GM19043 (cell line): ENCODE data around the gene RABGAP1L.
"Not testable (repeated sequence)": the region's sequence is repeated elsewhere in the genome, so short reads cannot be mapped to it uniquely, and the experiment has no call there.

Source experiments
- ATAC-seq: cut with Tn5 transposase; IDR thresholded peaks from one replicate; pipeline ENCODE4 v1.9.1; 2021; ENCODE audit warnings: low read depth; ENCODE audit not compliant: unreplicated experiment

Gene RABGAP1L

DNA sequence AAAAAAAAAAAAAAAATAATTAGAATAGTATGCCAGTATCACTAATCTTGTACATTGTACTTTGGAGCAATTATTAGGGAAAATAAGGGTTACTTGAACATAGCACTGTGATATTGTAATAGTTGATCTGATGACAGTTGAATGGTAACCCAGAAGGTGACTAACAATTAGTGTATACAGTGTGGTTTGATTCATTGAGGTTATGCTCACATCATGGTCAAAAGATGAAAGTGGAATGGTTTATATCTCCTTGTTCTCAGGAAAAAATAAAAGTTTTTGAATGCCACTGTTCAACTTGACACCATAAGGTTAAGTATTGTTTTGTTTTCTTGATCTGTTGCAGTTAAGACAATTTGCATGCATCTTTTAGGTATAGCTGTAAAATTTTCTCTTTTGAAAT lies 375.5 kb downstream of the RABGAP1L start:
- ATAC-seq = no peak

DNA sequence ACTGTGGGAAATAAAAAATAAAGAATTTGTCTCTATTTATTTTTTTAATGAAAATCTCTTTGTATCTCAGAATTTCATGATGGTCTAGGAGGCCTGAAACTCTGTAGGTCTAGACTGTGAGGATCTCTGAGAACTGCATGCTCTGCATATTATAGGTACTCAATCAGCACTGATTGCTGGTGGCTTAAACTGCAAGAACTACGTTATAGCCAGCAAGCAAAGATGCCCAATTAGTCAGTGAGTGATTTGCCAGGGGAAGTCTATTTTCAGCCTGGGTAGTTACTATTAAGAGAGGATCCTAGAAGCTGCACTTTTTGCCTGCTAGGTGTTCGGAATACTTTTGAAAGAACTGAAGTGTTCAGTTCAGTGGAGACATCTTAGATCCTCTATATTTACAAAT lies 375.9 kb downstream of the RABGAP1L start:
- no peak for ATAC-seq

DNA sequence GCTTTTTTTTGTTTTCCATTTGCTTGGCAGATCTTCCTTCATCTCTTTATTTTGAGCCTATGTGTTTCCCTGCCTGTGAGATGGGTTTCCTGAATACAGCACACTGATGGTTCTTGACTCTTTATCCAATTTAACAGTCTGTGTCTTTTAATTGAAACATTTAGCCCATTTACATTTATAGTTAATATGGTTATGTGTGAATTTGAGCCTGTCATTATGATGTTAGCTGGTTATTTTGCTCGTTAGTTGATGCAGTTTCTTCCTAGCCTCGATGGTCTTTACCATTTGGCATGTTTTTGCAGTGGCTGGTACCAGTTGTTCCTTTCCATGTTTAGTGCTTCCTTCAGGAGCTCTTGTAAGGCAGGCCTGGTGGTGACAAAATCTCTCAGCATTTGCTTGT lies 384.1 kb downstream of the RABGAP1L start:
- ATAC-seq = not testable (repeated sequence)

DNA sequence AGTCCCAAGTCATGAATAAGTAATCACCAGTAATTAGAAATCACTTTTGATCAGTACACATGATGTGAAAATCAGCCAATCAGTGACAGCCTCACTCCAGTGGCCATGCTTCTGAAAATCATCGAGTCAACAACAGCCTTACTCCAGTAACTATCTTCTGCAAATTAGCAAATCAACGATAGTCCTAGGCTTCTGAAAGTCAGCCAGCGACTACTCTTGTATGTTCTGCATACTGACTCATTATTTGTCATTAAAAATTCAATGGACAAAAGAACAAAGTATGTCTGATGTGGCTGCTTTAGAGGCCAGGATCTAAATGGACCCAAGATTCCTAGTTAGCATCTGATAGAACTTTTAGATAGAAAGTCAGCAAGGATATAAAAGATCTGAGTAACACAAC lies 391.0 kb downstream of the RABGAP1L start:
- no peak for ATAC-seq

DNA sequence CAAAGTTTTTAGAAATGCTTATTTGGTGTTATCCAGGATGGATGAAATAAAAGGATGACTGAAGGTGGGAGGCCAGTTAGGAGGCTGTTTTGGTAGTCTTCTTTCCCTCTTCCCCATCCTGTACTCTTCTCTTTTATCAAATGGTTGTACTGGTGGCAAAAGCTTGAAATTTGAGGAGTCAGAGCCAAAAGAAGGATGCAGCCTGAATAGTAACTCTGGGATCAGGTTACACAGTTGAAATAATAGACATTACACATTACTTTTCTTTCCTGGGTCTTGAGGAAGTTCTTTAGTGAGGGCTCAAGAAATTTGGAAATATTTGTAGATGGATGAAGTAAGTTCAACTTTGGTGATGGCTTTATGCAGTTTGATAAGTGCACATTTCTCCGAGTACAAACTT lies 397.1 kb downstream of the RABGAP1L start:
- no peak for ATAC-seq

DNA sequence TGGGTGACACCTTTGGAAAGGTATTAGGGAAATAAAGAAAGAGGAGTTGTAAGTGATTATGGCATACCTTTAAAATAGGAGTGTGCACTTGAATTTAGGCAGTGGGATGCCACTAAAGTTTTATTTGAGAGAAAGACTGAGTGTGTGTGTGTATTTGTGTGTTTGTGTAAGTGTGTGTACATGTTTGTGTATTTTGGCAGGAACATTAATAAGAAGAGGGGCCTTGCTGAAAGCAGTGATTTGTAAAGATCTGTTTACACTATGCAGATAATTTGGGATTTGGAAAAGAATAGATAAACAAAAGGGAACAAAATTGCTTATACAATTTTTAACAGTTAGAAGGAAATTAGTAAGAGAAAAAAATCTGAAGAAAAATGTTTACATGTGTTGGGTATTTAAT lies 409.2 kb downstream of the RABGAP1L start:
- ATAC-seq = no peak

DNA sequence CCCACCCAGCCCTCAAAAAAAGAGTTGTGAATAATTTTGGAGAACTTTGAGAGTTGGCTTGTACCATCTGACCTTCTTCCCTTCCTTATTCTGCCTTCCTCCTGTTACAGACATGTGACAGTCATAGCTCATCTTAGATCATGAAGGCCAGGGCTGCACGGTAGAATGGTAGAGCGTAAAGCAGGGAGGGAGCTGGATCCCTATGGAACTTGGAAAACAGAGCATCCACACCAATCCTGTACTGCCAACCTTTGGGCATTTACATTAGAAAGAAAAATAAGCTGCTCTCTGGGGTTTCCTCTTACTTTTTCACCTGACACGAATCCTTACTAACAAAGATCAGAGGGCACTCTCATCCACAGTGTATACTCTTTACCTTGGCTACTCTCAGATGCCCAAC lies 409.9 kb downstream of the RABGAP1L start:
- no peak for ATAC-seq

DNA sequence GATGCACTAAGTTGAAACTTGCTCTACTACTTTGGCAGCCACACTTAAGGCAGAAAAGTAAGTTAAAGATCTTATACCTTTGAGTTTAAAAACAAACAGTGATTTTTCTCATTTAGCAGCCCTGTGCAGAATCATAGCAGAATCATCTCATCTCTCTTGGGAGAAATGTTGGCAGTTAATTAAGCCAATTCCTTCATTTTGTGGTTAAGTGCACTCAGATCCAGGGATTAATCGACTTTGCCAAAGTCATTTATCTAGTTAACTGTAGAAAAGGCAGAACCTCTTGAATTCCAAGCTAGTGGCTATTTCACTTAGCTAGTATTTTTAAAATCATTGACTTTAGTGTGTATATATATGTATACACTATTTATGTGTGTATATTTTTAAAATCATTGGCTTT lies 413.5 kb downstream of the RABGAP1L start:
- ATAC-seq = no peak

DNA sequence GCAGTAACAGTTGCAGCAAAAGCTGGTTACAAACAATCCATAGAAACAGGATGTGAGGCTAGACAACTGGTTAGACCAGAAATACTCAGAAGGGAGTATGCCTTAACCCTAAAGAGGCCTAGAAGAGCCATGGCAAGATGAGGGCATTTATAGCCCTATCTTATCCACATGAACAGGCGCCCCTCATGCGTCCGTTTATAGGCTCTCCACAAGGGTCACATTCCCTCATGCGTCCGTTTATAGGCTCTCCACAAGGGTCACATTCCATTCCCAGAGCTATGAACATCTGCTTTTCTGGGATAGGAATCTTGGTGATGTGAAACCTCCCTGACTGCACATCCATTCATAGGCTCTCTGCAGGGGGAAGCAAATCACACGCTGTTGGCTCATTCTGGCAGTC lies 416.8 kb downstream of the RABGAP1L start:
- ATAC-seq = not testable (repeated sequence)

DNA sequence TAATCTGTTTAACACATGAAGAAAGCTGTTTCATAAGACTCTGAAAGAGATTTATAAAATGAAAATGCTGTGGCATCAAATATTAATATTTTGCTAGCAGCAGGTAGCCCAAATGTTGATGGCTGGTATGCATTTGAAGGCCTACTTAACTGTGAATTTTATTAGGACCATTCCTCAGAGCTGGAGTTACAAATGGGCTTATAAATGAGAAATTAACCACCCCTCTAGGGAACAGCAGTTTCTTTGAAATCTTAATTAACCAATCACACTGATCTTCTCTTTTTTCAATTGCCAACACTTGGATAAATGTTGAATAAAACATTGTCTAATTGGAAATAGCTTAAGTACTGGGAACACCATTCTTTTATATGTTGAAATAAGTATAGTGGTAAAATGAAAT lies 418.4 kb downstream of the RABGAP1L start:
- no peak for ATAC-seq

DNA sequence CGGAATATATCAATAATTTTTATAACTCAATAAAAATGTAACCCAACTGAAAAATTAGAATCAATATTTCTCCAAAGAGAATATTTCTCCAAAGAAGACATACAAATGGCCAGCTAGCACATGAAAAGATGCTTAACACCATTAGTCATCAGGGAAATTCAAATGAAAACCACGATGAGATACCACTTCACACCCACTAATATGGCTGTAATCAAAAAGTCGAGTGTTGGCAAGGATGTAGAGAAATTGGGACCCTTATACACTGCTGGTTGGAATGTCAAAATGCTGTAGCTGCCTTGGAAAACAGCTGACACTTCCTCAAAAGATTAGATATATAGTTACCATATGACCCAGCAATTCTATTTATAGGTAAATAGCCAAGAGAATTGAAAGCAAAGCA lies 421.5 kb downstream of the RABGAP1L start:
- no peak for ATAC-seq

DNA sequence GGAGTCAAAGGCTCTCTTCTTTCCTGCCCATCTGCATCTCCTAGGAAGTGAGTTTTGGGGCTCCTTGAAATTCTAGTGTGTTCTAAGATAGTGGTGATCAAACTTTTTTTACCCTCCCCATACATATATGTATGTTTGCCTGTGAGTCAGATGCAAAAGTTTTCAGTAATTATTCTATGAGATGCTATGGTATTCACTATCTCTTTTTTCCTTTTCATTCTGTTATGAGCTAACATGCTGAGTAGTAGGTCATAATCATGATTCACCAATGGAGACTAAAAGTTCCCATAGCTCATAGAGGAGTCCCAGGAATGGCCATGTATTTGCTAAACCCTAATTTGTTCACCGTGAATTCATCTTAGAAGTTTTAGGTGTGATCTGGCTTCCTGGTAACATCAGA lies 424.0 kb downstream of the RABGAP1L start:
- no peak for ATAC-seq

DNA sequence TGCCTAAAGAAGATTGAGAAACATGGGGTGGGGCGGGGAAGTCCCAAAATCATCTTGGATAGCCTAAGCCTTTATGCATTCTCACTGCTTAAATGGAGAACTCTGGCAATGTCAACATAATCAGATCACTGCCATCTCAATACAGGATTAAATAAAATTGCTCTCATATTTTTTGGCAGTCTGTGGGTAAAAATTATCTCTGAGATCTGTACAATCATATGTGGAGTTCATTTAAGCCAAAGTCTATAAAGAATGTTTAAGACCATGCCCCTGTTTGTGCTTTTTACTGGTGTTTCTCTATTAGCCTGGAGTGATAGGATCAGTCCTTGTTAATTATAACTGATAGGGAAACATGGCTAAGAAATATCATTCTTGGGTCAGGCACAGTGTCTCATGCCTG lies 424.8 kb downstream of the RABGAP1L start:
- ATAC-seq = no peak

DNA sequence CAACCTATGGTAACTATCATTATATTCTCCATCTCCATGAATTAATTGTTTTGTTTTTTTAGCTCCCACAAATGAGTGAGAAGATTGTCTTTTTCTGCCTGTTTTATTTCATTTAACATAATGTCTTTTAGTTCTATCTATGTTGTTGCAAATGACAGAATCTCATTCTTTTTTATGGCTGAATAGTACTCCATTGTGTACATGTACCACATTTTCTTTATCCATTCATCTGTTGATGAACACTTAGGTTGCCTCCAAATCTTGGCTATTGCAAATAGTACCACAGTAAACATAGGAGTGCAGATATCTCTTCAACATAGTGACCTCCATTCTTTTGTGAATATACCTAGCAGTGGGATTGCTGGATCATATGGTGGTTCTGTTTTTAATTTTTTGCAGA lies 429.3 kb downstream of the RABGAP1L start:
- ATAC-seq = not testable (repeated sequence)

DNA sequence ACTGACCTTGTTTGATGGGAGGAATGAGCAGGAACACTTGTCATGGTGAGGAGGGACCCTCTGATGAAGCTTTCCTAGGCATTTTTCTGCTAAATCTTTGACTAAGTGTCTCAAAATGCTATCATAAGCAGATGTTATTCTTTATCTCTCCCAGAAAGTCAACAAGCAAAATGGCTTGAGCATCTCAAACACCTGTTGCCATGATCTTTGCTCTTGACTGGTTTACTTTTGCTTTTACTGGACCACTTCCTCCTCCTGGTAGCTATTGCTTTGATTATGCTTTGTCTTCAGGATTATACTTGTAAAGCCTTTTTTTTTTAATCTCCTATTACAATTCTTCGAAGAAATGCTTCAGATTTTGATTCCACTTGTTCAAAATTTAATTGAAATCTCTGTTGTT lies 445.9 kb downstream of the RABGAP1L start:
- no peak for ATAC-seq

DNA sequence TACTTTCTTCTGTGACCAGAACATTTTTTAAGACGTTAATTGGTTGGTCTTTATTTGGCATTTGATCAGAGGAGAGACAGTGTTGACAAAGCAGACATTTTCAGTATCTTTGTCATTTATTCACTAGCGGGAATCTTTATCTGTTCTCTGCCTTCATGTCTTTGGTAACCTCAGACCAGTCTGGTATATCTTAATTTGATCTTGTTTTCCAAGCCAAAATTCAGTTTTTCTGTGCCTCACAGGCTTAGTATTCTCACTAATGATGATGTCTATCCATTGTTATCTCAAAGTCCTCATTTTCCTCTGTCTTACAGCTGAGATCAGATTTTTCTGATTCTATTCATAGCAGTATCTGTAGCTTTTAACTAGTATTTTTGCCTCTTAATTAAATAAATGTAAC lies 447.2 kb downstream of the RABGAP1L start:
- ATAC-seq = no peak

DNA sequence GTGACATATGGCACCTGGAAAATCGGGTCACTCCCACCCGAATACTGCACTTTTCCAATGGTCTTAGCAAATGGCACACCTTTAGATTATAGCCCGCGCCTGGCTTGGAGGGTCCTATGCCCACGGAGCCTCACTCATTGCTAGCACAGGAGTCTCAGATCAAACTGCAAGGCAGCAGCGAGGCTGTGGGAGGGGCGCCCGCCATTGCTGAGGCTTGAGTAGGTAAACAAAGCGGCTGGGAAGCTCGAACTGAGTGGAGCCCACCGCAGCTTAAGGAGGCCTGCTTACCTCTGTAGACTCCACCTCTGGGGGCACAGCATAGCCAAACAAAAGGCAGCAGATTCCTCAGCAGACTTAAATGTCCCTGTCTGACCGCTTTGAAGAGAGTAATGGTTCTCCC lies 458.6 kb downstream of the RABGAP1L start:
- not testable (repeated sequence) for ATAC-seq

DNA sequence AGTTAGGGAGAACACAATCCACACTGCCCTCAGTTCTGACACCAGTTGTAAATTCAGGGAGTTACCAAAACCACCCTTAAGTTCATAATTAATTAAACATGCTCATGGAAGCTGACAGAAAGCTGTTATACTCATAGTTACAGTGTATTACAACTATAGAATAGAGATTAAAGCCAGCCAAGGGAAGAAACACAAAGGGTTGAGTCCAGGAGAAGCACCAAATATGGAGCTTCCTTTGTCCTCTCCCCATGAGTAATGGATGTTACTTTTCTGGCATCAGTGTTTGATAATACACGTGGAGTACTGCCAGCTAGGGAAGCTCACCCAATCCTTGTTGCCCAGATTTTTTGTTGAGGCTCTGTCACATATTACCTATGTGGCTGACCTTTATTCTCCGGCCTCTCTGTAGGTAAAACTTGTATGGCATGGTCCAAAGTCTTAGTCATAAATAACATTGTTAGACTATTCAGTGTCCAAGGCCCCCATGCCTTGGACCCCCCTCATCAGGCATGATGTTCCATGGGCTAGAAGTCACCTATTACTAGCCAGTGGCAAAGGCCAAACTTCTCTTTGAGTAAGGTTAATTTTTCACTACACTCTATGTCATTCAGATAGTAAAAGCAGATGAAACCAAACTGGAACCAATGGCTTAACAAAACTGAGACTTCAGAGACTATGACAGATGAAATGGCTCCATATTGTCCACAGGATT lies 464.2 kb downstream of the RABGAP1L start:
- ATAC-seq = no peak

DNA sequence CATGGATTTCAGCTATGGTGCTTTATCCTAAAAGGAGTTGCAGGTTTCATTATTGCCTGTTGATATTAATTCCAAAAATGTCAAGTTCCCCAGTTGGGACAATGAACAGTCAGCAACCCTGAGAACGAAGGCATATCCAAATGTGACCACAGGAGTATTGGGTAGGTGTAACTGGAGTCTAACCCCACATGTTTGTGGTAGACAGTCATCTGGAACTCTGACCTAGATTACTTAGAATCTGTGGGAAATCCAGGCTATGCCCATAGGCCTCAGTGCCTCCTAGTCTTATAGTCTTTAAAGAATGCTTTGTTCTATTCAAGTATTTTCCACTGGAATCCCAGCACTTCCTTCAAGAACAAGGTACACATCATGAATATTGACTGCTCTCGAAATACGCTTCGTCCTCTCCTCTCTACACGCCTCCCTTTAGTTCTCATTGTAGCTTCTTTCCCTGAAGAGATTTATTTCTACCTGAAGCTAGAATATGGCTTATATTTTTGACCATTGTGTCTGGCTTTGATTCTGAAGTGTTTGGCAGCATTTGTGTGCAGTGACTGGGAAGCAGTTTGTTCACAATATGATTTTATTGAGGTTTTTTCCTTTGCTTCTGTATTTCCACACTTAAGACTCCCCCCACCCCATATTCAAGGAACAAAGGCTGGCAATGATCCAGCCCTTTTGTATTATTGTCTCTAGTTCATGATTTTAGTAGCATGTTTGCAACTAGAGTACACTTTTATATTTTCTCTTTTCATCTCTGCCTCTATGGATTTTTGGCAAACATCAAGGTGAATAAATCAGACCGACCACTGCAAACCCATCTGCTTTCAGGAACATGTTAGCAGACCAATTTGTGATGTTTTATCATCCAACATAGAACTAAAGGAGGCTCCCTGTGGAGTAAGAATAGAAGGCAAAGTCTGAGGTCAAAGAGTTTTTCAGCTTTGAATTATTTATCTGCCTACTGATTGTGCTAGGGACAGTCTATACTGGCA lies 467.0 kb downstream of the RABGAP1L start:
- no peak for ATAC-seq

DNA sequence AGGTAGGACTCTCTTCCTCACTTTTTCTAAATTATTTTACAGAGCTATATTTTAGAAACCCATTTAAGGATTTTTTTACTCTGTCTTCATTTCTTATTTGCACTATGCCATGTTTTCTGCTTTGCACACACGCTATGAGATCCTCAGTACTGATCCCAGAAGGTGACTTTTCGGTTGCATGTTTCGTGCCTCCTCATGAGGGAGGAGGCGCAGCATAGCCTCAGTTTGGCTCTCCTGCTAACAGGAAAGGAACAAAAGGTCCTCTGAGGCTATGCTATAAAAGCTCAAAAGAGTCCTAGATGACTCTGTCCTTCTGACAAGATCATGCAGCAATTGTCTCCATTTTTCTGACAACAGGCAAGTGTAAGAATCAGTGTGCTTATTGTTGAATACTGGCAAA lies 478.2 kb downstream of the RABGAP1L start:
- ATAC-seq = no peak

DNA sequence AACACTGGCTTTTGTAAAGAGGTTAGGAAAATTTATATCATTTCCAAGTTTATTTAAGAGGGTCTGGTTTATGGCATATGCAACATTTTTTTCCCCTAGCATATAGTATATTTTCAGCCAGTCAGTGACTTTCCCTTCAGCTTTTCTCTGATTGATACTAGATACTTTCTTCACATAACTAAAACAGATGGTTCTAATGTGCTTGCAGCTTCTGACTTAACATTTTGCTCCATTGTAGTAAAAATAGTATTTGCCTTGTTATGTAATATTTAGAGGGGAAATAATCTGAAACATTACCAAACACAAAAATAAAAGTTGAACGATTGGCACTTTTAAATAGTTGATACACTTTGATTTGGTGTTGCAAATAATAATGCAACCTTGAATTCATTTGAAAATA lies 480.1 kb downstream of the RABGAP1L start:
- ATAC-seq = no peak

DNA sequence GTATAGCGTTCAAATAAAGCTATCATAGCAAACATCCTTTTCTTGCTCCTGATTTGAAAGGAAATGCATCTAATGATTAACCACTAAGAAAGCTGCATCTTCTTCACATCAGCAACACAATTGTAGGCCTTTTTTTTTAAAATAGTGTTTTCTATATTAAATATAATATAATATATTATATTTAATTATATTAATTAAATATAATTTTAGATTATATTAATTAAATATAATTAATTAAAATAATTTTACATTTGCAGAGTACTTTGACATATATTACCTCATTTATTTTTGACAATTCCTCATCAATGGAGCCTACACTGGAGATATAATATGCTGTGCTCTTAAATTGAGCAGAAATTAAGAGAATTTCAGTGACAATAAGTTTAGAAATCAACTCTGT lies 481.5 kb downstream of the RABGAP1L start:
- ATAC-seq = no peak
